ENCODE results near the gene NFKB1.

- TF ChIP-seq CTCF (optimal IDR thresholded peaks at IDR 0.05 in 1 of 3, IDR thresholded peaks at IDR 0.05 in 1 of 3, conservative IDR thresholded peaks at IDR 0.05 in 1 of 3; ENCODE audit: extremely low read depth in 1 of 3, insufficient read depth in 2 of 3, low read length in 3 of 3) (no peak), EZH2 (IDR thresholded peaks at IDR 0.05; ENCODE audit: low read length) (no peak)
These were observed 128.5 kb downstream of the NFKB1 start for GRCh38 chr4:102629673-102630072.

All from keratinocyte (primary cell).